C4-2B (cell line): ENCODE measurements around the gene AHCYL1.

Source experiments
- ZFX ChIP-seq: fragments of 450-650 bp; IDR thresholded peaks from 2 replicates; pipeline ENCODE4 v1.6.1; 2017
- TF ChIP-seq, protein P1 (sequence below): fragments of 450-650 bp; conservative IDR thresholded peaks from 2 replicates; pipeline ENCODE4 v1.5.1; 2017; ENCODE audit warnings: mild to moderate bottlenecking

DNA sequence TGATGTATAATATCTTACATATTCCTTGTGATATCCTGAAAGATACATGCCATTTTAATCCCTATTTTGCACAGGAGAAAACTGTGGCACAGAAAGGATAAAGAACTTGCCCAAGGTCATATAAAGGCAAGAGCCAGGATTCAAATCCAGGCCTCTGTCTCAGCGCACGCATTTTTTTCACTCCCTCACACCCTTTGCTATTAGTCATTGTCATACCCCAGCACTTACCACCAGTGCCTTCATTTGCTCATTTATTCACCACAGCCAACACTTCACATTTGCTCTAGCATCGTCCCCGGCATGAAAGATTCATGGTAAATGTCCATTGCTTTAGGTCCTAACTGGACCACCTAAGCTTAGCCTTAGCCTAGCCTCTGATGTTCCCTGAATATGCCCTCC, 71.7 kb downstream of the AHCYL1 start:
- TF ChIP-seq, protein P1, sequence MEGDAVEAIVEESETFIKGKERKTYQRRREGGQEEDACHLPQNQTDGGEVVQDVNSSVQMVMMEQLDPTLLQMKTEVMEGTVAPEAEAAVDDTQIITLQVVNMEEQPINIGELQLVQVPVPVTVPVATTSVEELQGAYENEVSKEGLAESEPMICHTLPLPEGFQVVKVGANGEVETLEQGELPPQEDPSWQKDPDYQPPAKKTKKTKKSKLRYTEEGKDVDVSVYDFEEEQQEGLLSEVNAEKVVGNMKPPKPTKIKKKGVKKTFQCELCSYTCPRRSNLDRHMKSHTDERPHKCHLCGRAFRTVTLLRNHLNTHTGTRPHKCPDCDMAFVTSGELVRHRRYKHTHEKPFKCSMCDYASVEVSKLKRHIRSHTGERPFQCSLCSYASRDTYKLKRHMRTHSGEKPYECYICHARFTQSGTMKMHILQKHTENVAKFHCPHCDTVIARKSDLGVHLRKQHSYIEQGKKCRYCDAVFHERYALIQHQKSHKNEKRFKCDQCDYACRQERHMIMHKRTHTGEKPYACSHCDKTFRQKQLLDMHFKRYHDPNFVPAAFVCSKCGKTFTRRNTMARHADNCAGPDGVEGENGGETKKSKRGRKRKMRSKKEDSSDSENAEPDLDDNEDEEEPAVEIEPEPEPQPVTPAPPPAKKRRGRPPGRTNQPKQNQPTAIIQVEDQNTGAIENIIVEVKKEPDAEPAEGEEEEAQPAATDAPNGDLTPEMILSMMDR, result no peak
- TF ChIP-seq ZFX, result no peak
